Measurements from ENCODE around the gene WDR13.
"Not testable (repeated sequence)": the region's sequence is repeated elsewhere in the genome, so short reads cannot be mapped to it uniquely, and the experiment has no call there.

WDR13 gene

GRCh38 chrX:48597353-48598264 lies at the start of gene WDR13:
WDR13 (plus strand) TSS chrX:48597492; CDS start chrX:48597997, 505 bp downstream.
- peak; percentile 46 for DNase-seq

DNA sequence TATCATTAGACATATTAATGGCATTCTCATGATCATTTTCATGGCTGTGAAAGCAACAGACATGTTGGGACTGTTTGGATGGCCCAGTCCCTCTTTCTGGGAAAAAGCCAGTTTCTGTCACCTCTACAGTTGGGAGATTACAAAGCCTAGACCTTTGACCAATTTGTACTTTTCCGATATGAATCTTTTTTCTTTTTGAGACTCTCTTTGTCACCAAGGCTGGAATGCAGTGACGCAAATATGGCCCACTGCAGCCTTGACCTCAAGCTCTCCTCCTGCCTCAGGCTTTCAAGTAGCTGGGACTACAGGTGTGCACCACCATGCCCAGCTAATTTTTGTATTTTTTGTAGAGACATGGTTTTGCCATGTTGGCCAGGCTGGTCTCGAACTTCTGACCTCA lies 48.4 kb upstream of the WDR13 start:
- DNase-seq: no peak

DNA sequence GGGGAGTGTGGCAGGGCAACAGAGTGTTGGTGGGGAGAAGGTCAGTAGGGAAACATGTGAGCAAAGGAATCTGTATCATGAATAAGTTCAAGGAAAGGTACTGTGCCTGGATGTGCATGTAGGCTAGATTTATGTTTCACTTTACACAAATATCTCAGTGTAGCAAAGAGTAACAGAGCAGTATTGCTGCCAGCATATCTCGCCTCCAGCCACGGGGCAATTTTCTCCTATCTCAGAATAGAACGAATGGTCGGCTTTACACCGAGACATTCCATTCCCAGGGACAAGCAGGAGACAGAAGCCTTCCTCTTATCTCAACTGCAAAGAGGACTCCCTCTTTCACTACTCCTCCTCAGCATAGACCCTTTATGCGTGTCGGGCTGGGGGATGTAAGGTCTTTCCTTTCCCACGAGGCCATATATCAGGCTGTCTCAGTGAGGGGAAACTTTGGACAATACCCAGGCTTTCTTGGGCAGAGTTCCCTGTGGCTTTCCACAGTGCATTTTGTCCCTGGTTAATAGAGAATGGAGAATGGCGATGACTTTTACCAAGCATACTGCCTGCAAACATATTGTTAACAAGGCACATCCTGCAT lies 41.5 kb upstream of the WDR13 start:
- not testable (repeated sequence) for DNase-seq

DNA sequence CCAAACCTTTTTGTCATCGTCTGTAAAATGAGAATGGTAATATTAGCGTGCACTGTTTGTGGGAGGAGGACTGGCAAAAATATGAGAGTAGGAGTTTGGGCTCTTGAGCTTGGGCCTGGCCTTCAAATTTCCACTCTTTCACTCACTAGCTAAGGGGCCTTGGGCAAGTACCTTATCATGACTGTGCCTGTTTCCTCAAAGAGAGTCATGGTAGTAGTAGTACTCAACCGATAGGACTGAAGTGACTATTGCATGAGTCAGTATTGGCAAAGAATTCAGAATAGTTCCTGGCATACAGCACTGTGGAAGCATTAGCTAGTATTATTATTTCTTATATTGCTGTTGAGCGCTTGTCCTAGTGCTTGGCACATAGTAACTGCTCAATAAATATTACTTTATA lies 39.0 kb upstream of the WDR13 start:
- no peak for DNase-seq

- DNase-seq: no peak
These were observed 37.7 kb upstream of the WDR13 start for GRCh38 chrX:48559636-48560035.

GRCh38 chrX:48560056-48560455 lies 37.2 kb upstream of the WDR13 start:
- DNase-seq: no peak

DNA sequence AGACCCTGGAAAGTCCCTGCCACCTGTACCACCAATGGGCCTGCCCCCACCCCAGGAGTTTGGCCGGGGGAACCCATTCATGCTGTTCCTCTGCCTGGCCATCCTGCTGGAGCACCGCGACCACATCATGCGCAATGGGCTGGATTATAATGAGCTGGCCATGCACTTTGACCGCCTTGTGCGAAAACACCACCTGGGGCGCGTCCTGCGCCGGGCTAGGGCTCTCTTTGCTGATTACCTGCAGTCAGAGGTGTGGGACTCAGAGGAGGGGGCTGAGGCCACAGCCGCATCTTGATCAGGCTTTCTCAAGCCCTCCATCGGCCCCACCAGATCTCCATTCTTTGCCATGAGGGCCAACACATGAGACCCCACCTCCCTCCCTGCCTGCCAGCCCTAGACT lies 36.6 kb upstream of the WDR13 start:
- DNase-seq: no peak

DNA sequence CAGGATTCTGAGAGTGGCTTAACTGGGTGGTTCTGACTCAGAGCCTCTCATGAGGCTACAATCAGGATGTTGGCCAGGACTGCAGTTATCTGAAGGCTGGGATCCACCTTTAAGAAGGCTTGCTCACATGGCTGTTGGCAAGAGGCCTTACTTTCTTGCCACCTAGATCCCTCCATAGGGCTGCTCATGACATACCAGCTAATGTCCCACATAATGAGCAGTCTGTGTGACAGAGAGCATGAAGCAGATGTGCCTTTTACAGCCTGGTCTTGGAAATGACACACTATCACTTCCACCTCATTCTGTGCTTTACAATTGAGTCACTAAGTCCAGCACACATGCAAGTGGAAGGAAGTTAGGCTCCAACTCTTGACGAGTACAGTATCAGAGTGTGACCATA lies 27.3 kb upstream of the WDR13 start:
- no peak for DNase-seq

DNA sequence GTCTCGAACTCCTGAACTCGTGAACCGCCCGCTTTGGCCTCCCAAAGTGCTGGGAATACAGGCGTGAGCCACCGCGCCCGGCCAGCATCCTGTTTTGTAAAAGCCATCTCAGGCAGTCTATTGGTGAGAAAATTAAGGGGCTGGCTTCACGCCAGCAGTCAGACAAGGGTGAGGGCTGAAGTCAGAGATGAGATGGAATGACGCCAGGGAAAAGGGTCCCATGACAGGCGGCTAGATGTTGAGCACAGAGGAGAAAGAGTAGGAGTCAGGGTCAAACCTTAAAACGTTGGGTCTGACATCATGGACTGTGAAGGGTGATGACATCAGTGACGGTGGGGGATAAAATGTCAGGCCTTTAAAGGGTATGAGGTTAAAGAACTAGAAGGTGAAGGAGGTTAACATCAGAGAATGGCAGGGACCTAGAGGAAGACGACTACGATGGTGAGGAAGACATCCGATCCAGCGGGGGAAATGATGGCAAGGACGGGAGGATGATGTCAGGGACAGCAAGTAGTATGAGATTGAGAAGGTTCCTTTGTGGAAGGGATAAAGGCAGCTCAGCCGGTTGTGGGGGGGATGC lies 23.5 kb upstream of the WDR13 start:
- no peak for DNase-seq

DNA sequence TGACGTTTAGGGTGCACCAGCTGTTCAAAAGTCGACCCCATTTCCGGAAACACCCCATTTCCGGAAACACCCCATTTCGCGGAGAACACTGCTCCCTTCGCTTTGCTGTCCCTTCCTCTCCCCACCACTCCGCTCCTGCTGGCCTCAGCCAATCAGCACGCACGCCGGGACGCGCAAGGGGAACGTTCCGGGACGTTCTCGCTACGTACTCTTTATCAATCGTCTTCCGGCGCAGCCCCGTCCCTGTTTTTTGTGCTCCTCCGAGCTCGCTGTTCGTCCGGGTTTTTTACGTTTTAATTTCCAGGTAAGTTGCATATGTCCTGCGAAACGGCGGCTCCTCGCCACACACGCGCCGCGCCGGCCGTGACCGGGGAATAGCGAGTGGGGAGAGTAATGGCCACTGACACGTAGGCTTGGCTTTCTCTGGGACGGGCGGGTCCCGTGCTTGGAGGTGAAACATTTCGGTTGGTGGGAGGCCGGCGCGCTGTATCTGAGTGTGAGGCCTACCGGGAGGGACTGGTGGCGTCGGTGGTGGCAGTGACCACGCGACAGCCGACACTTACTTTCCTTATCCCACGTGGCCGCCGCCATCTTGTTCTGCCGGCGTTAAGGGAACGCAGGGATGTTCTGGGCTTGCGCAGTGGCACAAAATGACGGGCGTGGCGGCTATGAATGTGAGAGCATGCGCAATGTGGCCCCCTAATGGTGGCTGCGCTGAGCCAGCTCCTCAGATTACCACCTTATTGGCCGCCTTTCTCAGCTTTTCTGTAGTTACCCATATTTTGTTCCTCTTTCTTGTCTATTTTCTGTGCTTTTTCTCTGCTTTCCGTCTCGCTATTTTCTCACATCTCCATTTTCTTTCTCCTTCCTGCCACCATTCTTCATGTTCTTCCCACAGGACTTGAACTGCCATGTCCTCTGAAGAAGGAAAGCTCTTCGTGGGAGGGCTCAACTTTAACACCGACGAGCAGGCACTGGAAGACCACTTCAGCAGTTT lies 22.7 kb upstream of the WDR13 start, which contains the start of gene RBM3:
TSS of gene RBM3 (plus strand) at position 215 of the 997 bp plus-strand sequence. CDS start at position 912, 697 bp downstream.
- peak; percentile 80 for DNase-seq

DNA sequence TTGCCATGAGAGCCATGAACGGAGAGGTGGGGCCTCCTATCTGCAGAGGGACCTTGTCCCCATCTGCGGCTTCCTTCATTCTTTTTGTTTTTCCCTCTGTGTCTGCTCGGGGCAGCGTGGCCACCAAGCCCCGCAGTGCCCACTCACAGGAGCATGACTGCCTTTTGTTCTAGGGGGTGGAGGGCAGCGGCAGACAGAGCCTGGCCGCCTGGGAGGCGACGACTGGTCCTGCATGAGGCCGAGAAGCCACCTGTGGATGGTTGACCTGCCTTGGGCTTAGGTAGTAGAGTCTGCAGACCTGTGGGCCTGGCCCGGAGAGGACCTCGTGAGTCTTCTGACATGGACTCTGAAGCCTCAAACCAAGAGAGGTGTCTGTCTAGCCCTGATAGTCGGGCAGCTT lies 21.6 kb upstream of the WDR13 start:
- DNase-seq: no peak

DNA sequence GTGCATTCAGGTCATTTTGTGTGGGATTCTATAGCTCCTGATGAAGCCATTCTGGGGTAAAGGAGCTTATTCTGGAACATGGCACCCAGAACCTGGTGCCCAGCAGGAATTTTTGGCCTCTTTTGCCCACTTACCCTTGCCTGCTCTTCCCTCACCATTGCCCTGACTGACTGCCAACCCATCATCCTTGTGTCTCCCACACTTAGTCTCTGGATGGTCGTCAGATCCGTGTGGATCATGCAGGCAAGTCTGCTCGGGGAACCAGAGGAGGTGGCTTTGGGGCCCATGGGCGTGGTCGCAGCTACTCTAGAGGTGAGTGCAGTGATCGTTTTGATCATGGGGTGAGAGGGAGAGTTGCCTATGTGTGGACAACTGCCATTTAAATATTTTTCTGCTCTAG lies 21.2 kb upstream of the WDR13 start:
- no peak for DNase-seq

DNA sequence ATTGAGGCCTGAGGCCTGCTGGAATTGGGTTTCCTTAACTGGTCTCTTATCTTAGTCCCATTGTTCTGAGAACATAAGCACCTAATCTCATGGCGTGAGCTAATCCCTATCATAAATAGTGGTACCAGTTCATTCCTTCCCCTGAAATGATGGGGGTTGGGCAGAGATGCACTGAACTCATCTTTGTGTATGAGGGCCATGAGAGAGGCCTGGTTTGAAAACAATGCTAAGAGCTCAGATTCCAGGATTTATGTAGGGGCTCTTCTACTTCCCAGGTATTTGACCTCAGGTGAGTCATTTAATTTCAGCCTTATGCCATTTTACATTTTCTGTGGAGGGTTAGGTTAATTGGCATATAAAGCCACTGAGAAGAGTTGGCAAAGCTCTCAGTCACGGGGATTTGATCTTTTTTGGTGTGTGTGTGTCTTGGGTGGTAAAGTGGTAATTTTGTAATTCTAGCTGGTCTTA lies 18.6 kb upstream of the WDR13 start:
- DNase-seq: no peak

DNA sequence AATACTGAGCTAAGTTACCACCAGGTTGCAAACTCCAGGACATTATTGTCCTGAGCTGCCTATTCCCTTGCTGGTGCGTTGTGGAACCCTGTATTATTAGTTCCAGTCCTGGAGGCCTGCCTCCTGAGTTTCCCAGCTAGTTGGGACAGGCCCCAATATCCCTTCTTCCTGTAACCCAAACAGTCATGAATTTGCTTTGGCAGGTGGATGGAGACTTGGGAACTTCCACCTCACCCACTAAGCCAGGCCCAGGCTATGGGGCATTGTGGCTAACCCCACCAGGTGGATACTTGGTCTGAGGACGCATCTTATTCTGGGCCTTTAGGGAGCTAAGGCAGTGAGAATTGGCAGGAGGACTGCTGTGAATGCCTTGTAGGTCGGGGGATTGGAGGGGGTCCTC lies 18.0 kb upstream of the WDR13 start:
- DNase-seq: no peak

- DNase-seq: no peak
These were observed 16.6 kb upstream of the WDR13 start for GRCh38 chrX:48580662-48581061.

DNA sequence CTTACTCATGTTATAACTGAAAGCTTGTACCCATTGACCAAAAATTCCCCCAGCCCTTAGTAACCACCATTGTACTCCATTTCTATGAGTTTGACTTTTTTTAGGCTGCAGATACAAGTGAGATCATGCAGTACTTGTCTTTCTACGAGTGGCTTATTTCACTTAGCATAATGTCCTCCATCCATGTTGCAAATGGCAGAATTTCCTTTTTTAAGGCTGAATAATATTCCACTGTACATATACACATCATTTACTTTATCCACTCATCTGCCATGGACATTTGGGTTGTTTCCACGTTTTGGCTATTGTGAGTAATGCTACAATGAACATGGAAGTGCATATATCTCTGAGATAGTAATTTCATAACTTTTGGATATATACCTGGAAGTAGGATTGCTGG lies 12.6 kb upstream of the WDR13 start:
- DNase-seq: no peak

- DNase-seq: no peak
These were observed 7.7 kb upstream of the WDR13 start for GRCh38 chrX:48589482-48590162.

GRCh38 chrX:48590203-48591103 lies 6.8 kb upstream of the WDR13 start:
- DNase-seq: no peak

DNA sequence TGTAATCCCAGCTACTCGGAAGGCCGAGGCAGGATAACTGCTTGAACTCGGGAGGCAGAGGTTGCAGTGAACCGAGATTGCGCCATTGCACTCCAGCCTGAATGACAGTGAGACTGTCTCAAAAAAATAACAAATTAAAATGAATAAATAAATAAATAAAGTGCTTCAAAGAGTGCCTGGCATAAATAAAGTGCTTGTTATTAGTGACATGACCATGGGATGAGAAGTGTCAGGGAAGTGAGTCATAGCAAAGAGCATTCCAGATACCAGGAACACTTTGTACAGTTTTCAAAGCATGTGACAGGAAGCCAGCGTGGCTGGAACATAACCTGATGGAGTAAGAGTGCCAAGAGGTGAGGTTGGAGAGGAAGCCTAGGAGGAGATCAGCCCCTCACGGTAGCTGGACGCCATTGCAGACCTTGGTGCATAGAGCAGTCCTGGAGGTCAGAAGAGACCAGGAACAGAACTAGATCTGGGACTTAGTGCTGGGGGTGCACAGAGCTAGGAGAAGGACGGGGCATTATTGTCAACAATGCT lies 6.0 kb upstream of the WDR13 start:
- no peak for DNase-seq

DNA sequence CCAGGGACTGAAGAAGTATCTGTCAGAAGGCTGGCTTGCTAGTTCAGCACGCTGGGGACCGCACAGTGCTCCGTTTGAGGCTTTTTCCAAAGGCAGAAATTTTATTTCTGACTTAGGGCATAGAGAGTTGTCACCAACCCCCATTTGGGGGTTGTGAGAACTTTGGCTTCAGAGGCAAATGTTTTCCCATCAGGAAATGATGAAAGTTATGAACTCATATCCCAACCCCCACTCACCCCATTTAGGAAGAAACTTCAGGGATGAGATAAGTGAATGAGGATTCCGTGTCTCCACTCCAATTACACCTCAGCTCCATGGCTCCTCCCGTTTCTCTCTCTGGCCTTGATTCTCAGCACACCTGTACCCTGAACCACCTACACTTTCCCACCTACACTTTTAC lies 4.3 kb upstream of the WDR13 start:
- no peak for DNase-seq

GRCh38 chrX:48595929-48596328 lies 1.4 kb upstream of the WDR13 start:
- DNase-seq: no peak

Measured in SIG-M5 (cell line).